ENCODE measurements around the gene ZNF888. TPM values are rescaled to one million over a fixed set of nuclear protein-coding genes. Genes with fewer than 3 reads are reported as not detected.

Gene ZNF888
- total RNA-seq, 2 experiments from 2014 or later = 8.5 to 9.0 TPM

- TF ChIP-seq CTCF (conservative IDR thresholded peaks at IDR 0.05; ENCODE audit: low read length) (no peak), EZH2phosphoT487 (IDR thresholded peaks at IDR 0.05; ENCODE audit: borderline replicate concordance, low read depth, low read length) (no peak)
- Histone ChIP-seq H3K36me3 (ENCODE audit: insufficient read depth, low read length) (peaks cover 25% of the 10 kb centered on the region), H4K20me1 (ENCODE audit: insufficient read depth, low read length) (no peaks in the 10 kb centered on the region), H3K9me3 (ENCODE audit: low read length) (no peaks in the 10 kb centered on the region), H3K27ac (ENCODE audit: low read depth, low read length, poor library complexity, severe bottlenecking) (no peak overlapping the region), H3K4me2 (ENCODE audit: low read length) (0 out of 2 replicates have a peak overlapping the region, but pooled peaks have one; percentile 12), H3K9me2 (ENCODE audit: insufficient read depth, low read length) (no peaks in the 10 kb centered on the region), H3K79me2 (ENCODE audit: insufficient read depth, low read depth, low read length) (peaks cover 24% of the 10 kb centered on the region; the same call in 1 of the 2 replicates), H3K4me3 (ENCODE audit: low read depth, low read length, poor library complexity, severe bottlenecking) (no peak overlapping the region), H2AFZ (ENCODE audit: low read length) (no peak overlapping the region), H3K4me1 (ENCODE audit: insufficient read depth, low read length, poor library complexity, severe bottlenecking) (peaks cover 8% of the 10 kb centered on the region)
- no peak for DNase-seq (ENCODE audit: low spot score)
- CTCF ChIA-PET (ENCODE audit: unreplicated experiment) = no interaction called here
- intact Hi-C loops (cut with micrococcal nuclease; ENCODE audit: unreplicated experiment) = no loop called here
- no TSS peak for BruUV-seq (replicated peaks)
- POLR2A ChIA-PET = no interaction called here
Observed at GRCh38 chr19:52938761-52939160, 15.5 kb upstream of the ZNF888 start.

GRCh38 chr19:52936954-52937325 lies 13.7 kb upstream of the ZNF888 start:
- H3K27ac ChIP-seq (ENCODE audit: low read depth, low read length, poor library complexity, severe bottlenecking) = no peak overlapping the region
- no peaks in the 10 kb centered on the region for H3K9me3 ChIP-seq (ENCODE audit: low read length)
- H3K79me2 ChIP-seq (ENCODE audit: insufficient read depth, low read depth, low read length) = peaks cover 21% of the 10 kb centered on the region; the same call in 1 of the 2 replicates
- BruUV-seq (replicated peaks) = no TSS peak
- intact Hi-C loops (cut with micrococcal nuclease; ENCODE audit: unreplicated experiment) = no loop called here
- ChIA-PET CTCF (ENCODE audit: unreplicated experiment) (no interaction called here), POLR2A (no interaction called here)
- peaks cover 25% of the 10 kb centered on the region for H3K36me3 ChIP-seq (ENCODE audit: insufficient read depth, low read length)
- no peaks in the 10 kb centered on the region for H3K9me2 ChIP-seq (ENCODE audit: insufficient read depth, low read length)
- no peaks in the 10 kb centered on the region for H4K20me1 ChIP-seq (ENCODE audit: insufficient read depth, low read length)
- no peak overlapping the region for H3K4me2 ChIP-seq (ENCODE audit: low read length)
- no peak overlapping the region for H2AFZ ChIP-seq (ENCODE audit: low read length)
- no peak overlapping the region for H3K4me3 ChIP-seq (ENCODE audit: low read depth, low read length, poor library complexity, severe bottlenecking)
- DNase-seq (ENCODE audit: low spot score) = no peak
- peaks cover 5% of the 10 kb centered on the region for H3K4me1 ChIP-seq (ENCODE audit: insufficient read depth, low read length, poor library complexity, severe bottlenecking)
- TF ChIP-seq CTCF (conservative IDR thresholded peaks at IDR 0.05; ENCODE audit: low read length) = no peak
- no peak for TF ChIP-seq EZH2phosphoT487 (IDR thresholded peaks at IDR 0.05; ENCODE audit: borderline replicate concordance, low read depth, low read length)

GRCh38 chr19:52936151-52936953 lies 13.1 kb upstream of the ZNF888 start:
- H2AFZ ChIP-seq (ENCODE audit: low read length) = no peak overlapping the region
- ChIA-PET CTCF (ENCODE audit: unreplicated experiment) (no interaction called here), POLR2A (no interaction called here)
- H3K9me3 ChIP-seq (ENCODE audit: low read length) = no peaks in the 10 kb centered on the region
- no TSS peak for BruUV-seq (replicated peaks)
- peaks cover 25% of the 10 kb centered on the region for H3K36me3 ChIP-seq (ENCODE audit: insufficient read depth, low read length)
- H3K27ac ChIP-seq (ENCODE audit: low read depth, low read length, poor library complexity, severe bottlenecking) = no peak overlapping the region
- H3K4me3 ChIP-seq (ENCODE audit: low read depth, low read length, poor library complexity, severe bottlenecking) = no peak overlapping the region
- intact Hi-C loops (cut with micrococcal nuclease; ENCODE audit: unreplicated experiment) = no loop called here
- H3K4me2 ChIP-seq (ENCODE audit: low read length) = no peak overlapping the region
- no peak for TF ChIP-seq EZH2phosphoT487 (IDR thresholded peaks at IDR 0.05; ENCODE audit: borderline replicate concordance, low read depth, low read length)
- no peak for TF ChIP-seq CTCF (conservative IDR thresholded peaks at IDR 0.05; ENCODE audit: low read length)
- peaks cover 15% of the 10 kb centered on the region; the same call in 1 of the 2 replicates for H3K79me2 ChIP-seq (ENCODE audit: insufficient read depth, low read depth, low read length)
- peaks cover 3% of the 10 kb centered on the region for H3K4me1 ChIP-seq (ENCODE audit: insufficient read depth, low read length, poor library complexity, severe bottlenecking)
- no peak for DNase-seq (ENCODE audit: low spot score)
- no peaks in the 10 kb centered on the region for H4K20me1 ChIP-seq (ENCODE audit: insufficient read depth, low read length)
- H3K9me2 ChIP-seq (ENCODE audit: insufficient read depth, low read length) = no peaks in the 10 kb centered on the region

Measured in OCI-LY7 (cell line).